ENCODE data around the gene NDUFS6.
"Not testable (repeated sequence)": the region's sequence is repeated elsewhere in the genome, so short reads cannot be mapped to it uniquely, and the experiment has no call there.

Gene NDUFS6

DNA sequence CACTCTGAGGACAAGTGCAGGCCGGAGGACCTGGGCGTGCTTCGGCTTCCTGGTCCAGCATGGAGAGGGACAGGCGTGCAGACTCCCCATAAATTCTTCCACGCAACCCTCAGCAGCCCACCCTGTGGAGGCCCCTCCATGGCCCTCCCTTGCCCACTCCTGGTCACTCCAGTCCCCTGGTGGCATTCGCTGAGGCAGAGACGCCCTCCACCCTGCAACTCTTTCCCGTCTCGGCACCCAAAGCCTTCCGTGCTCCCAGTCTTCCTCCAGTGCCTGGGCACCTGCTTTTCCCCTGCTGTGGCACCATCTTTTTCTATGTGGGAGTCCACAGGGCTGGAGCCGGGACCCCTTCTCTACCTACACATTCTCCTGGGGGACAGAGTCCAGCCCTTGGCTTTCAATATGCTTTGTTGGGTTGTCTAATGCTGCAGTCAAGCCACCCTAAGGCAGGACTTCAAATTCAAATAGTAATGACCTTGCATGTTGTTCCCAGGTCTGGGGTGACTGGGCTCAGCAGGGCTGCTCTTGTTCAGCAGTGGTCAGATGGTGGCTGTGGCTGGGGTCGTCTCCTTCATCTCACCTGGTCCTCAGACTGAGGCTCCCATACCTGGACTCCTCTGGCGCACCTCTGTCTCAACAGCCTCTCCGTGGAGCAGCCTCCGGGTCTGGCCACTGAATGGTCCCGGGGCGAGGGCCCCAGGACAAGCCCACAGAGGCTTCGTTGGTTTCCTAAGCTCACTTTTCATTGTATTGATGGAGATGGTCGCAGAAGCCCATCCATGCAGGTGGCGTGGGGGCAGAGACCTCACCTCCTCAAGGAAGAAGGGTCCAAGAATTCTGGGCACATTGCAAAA lies 16.8 kb upstream of the NDUFS6 start:
- DNase-seq = no peak

DNA sequence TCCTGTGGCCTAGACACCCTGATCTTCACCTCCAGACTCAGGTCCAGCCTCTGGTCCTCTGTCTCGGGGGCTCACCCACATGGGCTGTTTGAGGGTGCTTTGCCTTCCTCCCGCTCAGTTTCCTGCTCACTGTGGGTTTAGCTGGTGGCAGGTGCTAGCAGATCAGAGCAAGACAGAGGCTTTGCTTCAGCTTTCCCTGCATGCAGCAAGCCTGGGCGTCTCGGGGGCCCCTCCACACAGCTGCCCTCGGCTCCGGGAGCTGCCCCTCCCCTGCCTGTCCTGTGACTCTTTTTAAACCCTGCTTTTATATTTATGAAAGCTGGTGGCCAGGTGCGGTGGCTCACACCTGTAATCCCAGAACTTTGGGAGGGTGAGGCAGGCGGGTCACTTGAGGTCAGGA lies 16.1 kb upstream of the NDUFS6 start:
- DNase-seq = no peak

DNA sequence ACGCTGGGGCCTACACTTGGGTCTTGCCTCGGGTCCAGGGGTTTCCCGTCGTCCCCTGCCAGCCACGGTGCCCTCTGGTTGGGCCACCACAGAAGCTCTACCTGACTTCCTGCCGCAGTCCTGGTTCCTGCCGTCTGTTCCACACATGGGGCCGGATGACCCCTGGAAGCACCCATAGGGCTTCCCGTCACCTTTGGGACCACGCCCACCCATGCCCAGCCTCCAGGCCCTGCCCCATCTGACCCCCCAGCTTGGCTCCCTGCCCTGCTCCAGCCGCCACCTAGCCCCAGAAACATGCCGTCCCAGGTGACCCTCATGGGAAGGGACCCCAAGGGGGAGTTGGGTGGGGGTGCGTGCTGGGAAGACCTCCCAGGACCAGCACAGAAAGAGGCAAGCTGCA lies 15.2 kb upstream of the NDUFS6 start:
- no peak for DNase-seq

DNA sequence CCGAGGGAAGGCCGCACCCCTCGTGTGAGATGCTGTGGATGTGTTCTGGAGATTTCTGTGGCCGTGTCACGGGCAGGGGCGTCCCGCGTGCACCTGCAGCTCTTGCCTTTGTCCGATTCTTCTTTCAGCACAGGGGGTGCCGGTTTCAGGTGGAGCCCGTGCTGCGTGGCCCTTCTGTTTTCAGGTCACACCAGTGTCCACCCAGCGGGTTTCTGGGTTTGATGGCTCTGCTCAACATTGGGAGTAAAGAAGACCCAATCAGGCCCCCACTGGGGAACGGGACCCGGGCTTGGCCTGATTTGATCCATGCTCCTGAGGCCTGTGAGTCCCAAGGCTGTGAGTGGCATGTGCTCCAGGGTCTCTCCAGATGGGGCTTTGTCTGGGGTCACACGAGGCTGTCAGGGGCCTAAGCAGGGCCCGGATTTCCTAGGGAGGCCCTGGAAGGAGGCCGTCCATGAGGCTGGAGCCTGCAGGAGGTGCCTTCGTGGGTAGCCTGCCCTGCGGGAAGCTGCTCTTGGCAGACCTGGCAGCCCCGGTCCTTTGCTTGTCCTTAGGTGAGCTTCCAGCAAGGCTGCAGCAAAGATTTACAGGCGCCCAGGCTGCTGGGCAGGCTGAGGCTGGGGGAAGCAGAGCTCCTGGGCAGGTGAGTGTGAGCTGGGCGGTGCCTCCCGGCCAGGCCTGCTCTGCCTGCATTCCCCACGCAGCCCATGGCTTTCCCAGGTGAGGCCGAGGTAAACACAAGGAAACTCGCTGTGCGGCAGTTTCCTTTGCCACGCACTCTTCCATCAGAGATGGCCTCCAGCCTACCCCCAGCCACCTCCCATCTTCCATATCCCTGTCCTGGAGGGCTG lies 14.4 kb upstream of the NDUFS6 start:
- no peak for DNase-seq

DNA sequence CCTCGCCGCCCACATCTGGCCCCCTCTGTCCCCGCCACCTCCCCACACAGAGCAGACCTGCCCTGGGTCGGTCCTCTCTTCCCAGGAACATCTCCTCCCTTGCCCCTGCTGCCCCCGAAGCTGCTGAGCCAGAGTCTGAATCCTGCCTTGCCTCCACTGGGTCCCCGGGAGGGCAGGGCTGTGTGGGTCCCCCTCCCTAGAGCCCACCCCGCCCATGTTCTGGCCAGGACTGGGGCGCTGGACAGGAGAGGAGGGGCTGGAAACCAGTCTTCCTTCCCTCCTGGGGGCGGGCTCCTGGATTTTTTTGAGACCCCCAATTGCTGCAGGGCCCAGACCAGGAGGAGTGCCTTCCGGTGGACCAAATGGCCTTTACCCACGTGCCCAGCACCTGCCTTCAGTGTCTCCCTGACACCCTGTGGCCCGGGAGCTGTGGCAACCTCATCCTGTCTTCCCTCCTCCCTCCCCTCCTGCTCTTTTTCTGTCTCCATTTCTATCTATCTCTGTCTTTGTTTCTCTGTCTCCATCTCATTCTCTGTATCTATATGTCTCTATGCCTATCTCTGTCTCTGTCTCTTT lies 13.6 kb upstream of the NDUFS6 start:
- DNase-seq = no peak

DNA sequence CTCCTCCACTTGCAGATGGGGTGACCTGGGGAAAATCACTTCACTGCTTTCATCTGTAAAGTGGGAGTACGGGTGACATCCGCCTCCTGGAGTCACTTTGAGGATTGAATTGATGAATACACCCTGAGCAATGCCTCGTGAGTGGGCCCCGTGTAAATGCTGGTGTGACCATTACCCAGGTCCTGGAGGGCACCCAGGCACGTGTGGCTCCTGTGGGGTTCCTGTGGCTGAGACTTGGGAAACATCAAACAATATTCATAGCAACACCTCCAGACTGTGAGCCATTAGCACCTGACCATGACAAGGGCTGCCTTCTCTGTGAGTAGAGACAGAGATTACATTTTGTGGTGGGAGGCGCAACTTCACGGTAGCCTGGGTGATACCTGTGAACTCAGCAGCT lies 13.0 kb upstream of the NDUFS6 start:
- no peak for DNase-seq

DNA sequence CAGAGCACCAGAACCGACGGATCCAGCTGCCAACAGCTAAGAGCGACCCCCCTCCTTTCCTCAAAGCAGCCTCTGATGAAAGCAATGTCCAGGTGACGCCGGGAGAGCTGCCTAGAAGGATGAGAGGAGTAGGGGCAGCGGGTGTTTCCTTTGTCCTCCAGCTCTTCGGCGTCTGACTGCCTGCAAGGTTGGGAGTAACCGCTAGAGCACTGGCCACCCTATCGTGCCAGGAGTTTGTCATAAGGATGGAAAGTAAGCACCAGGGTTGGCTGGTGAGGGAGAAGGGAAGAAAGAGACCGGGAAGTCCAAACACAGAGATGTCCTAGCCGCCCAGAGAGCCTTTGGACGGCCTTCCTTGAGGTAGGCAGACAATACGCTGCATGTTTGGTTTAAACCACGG lies 12.4 kb upstream of the NDUFS6 start:
- no peak for DNase-seq

DNA sequence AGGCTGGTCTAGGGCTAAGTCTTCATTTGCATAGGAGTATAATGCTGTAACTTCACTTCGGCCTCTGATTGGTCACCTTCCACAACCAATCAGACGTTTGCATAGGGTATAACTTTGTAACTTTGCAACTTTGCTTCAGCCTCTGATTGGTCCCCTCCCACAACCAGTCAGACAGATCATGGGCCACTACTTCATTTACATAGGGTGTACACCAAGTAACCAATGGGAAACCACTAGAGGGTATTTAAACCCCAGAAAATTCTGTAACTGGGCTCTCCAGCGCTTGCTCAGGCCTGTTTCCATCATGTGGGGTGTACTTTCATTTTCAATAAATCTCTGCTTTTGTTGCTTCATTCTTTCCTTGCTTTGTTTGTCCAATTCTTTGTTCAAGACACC lies 11.8 kb upstream of the NDUFS6 start:
- not testable (repeated sequence) for DNase-seq

DNA sequence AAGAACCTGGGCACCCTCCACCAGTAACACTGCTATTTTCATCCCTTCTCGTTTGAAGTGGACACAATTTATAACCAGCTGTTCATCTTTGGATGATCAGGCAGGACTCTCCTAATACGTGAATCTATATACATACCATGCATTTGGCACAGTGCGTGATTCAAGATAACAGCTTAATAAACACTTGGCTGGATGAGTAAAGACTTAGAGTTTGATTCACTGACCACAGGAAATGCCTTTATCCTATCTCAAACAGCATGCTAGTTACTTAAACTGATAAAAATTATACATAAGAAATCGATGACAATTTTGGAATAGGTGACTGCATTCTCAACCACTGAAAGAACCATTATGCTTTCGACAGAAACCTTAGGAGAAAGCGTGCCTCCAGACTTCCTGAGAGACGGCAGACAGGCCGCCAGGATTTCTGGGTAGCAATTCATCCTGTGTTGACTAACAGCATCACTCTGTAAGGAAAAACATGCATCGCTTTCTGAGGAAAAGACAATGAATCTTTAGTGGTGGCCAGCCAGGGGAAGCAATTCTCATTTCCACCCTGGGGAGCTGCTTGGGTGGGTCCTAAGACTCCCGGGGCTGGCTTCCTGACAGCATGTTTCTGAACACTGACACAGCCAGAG lies 11.3 kb upstream of the NDUFS6 start:
- DNase-seq = no peak

DNA sequence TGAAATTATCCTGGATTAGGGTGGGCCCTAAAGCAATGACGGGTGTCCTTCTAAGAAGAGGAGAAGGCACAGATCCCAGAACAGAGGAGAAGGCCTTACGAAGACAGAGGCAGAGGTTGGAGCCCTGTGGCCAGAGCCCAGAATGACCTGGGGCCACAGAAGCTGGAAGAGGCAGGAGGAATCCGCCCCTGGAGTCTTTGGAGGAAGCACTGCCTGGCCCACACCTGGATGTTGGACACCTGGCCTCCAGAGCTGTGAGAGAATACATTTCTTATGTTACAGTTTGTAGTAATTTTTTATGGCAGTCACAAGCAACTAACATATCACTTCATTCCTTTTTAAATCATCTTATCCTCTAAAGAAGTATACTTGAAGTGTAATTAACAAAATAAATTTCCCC lies 10.0 kb upstream of the NDUFS6 start:
- DNase-seq = no peak

DNA sequence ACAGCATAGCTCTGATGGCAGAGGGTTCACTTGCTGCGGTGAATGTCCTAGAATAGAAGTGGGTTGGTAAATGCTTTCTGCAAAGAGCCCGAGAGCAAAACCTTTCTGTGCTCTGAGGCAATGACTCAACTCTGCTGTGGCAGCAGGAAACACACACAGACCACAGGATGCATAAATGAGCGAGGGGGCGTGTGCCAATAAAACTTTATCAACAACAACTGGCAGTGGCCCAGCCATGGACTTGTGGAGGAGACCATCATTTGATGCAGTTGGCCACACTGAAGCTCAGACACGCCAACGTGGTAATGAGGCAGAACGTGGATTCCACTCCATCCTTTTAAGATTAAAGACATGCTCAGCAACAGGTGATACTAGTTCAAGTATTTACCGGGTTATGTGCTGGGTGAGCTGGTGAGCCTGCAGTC lies 8.4 kb upstream of the NDUFS6 start:
- DNase-seq = peak; percentile 92 to 95

DNA sequence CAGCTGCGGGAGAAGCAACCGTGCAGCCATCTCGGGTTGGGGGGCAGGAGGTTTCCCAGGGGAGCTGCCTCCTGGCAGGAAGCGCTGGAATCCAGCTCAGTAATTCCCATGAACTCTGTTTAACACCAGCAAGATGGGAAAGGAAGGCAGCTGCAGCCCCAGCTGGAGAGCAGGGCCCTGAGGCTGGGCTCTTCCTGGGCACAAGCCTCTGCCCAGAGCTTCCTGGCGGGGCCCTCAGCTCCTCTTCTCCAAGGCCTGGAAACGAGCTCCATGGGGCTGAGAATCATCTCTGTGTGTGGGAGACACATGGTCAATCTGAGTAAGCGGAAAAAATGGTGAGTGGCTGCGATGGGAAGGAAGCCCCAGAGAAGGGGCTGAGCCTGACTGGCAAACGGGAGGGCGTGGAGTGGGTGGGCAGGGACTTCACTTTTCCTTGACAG lies 7.9 kb upstream of the NDUFS6 start:
- DNase-seq = peak; percentile 50 to 64

DNA sequence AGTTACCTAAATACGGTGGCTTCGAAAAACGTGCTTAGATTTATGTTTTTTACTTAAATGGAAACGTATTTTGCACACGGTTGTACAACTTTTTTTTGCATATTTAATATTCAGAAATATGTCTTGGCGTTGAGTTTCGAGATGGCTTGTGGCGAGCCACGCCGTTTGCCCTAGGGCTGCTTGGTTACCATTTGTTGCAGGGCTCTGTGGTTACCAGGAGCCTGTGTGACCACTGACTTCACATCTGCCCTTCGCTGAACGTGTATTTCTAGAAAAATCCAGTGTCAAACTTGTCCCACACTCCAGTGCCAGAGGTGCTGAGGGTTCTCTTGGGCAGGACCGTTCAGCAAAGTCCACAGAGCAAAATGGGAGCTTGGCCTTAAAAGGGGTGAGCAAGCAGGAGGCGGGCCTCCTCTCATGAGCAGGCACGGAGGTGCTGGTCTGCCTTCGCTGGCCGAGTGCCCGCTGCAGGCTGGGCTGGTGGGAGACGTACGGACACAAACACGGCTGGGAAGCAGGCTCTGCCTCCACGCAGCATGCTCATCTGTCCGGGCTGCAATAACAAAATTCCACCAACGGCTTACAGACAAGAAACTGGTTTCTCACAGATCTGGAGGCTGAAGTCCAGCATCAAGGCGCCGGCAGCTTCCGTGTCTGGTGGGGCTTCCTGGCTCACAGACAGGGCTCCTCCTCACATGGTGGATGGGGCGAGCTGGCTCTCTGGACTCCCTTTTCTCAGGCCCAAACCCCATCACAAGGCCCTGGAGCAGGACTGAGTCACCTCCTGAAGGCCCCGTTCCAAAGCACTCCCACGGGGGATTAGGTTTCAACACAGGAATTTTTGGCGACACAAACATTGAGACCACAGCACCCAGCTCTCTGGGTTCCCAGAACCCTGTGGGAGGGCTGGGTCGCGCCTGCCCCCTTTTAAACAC lies 7.0 kb upstream of the NDUFS6 start:
- no peak for DNase-seq

DNA sequence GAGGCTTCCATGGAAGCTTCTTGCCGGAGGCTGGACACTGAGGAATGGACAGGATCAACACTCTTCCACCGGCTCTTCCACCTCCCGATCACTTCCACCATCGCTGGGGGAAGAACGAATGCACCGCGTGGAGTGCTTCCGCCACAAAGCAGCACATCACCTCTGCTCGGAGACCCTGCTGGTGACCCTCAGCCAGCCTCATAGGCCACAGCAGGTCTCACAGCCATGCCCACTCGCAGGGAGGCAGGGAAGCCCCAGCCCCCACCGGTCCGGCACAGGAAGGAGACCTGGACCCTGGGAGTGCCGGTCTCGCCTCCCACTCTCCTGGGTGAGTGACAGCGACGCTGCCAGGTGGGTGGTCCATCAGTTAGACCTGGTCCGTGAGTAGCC lies 6.3 kb upstream of the NDUFS6 start:
- no peak for DNase-seq

DNA sequence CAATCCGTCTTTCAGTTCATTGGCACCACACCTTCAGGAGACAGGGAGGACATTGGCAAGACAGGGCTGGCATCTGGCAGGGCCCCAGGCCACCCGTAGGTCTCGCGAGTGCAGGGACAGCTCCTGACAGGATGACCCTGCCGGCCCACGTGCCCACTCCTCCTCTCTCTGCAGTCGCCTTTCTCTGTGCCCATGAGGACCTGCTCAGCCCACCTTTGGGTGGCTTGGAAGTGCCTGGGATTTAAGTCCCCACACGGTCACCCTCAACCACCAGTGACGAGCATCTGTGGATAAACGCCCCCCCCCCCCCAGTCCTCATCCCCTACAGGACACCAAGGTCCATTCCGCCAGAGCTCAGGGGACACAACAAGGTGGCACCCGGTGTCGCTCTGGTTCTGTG lies 5.7 kb upstream of the NDUFS6 start:
- DNase-seq = no peak

DNA sequence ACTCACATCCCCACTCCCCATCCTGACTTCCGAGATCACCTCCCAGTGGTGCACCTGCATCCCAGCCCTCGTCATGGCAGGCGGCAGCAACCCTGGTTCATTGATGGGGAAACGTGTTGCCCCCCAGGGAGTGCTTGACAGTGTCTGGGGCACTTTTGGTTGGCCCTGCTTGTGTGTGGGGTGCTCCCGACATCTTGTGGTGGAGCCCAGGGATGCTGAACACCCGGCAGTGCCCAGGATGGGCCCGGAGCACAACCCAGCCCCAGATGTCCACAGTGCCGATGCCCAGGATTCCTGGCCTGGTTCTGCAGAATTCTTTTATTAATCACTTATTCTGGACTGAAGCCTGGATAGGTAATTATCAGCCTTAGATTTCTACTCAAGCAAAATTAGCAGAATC lies 5.3 kb upstream of the NDUFS6 start:
- DNase-seq = no peak

DNA sequence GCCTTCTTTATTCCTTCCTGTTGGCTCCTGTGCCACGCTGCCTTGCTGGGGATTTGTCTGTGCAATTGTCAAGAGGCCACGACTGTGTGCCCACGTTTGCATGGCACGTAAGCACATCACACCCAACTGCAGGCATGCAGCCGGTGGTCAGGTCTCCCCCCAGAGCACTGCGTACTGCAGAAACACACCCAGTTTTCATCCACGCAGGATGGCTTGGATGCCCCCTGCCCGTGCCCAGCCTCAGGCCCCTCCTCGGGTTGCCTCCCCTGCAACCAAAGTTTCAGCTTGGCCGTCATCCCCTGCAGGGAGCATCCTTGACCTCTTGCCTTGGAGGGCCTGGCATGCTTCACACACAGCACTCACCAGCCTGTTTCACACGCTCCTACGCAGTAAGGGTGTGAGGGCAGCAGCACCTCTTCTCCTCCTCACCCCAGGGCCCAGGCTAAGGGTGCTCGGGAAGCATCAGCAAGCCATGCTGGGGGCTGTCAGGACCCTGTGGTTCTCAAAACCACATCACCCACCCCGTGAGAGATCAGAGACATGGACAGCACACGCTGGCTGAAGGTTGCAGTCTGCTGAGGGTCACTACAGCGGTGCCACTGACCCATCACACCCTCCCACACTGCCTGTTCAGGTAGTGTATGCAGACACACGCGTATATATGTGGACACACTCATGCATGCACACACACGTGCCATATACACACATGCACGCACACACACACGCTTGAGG lies 4.7 kb upstream of the NDUFS6 start:
- no peak for DNase-seq

DNA sequence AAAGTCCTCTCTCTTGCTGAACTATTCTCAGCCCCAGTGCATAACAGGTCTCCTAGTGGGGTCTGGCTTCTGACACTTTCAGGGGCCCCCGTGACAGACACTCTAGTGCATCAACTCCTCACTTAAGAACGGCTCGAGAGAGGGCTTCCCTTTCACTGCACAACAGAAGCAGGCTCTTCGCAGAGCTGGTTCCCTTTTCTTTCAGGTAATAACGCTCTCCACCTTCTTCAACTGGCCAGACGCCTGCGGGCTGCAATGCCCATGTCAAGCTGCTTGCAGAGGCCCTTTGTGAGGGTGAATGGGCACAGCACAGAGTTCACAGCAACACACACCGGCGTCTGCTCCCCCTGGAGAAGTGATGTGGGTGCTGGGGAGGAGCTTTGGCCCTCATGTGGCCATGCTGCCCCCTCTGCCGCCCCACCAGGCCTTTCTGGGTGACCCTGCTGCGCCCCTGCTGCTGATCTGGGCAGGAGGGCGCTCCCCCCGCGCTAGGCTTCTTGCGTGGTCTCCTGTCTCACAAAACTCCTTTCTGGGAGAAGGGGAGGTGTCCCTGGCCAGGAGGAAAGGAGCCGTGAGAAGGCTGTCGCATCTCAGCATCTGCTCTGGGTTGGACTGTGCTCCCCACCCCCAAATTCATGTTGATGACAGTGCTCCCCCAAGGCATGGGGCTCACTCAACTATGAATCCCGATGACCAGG lies 4.0 kb upstream of the NDUFS6 start:
- DNase-seq = no peak

DNA sequence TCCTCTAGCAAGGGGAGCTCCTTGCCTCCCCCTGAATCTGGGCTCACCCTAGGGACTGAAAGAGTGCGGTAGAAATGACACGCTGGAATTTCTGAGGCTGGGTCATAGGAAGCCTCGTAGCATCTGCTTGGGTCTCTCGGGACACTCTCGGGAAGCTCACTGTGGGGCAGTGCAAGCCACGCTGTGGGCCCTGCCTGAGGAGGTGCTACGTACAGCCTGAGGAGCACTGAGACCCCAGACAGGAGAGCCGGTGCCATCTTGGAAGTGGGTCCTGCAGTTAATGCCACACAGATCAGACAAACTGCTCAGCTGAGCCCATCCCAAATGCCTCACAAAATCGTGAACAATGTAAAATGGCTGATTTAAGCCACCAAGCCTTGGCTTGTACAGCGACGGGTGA lies 3.4 kb upstream of the NDUFS6 start:
- no peak for DNase-seq

DNA sequence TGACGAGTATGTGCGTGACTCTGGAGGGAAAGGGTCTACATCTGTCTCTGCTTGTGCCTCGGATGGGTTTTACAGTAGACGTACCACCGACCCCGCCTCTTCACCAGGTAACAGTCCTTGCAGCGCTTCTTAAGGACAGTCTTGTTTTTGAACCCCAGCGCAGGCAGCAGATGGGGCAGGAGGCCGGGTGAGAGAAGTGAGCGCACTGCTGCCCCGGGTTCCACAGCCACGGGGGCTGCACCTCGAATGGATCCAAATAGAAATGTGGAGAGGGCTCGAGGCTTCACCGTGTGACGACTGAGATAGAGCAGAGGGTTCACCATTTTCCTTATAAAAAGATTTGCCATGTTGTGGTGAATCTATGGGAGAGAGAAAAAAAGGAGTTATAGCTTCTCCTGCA lies 2.6 kb upstream of the NDUFS6 start:
- not testable (repeated sequence) for DNase-seq

DNA sequence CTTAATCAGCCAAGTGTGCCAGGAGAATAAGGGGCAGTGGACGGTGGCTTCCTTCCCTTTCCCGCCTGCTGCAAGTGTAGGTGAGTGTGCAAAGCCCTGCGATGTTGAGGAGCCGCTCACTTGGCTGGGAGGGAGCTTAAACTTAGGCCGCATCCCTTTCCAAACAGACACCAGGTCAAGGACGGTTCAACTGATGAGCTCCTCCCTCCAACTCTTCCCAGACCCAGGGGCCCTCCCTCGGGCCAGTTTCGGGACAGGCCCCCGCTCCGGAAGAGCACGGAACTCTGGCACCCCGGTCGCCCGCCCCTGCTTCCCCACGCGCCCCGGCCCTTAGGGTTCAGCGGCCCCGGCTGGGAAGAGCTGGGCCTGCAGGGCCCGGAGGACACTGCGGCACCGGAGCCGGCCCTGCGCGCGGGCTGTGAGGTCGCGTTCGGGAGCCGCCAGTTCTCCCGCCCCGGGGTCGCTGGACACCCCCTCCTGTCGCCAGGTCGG lies 2.1 kb upstream of the NDUFS6 start:
- peak in 1 of 2 experiments; percentile 3 for DNase-seq

Measured in Kasumi-1 (cell line).